ENCODE results near the gene BET1.

DNA sequence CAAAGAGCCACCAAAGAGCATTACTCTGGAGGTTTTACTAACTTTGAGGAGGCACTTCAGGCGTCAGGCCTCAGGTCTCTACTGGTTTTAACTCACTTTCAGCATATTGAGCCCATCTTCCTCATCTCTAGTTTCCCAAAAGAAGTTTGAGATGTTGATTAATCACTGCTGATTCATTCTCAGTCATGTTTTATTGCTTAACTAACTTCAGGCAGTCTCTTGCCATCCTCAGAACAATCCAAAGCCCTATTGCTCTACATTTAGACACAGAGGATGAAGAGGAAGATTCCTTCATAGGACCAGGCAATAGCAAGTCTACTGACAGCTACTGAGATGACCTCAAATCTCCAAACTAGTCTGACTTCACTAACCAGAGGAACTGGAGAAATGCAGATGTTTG lies 39.1 kb upstream of the BET1 start:
- TF ChIP-seq, protein P1, sequence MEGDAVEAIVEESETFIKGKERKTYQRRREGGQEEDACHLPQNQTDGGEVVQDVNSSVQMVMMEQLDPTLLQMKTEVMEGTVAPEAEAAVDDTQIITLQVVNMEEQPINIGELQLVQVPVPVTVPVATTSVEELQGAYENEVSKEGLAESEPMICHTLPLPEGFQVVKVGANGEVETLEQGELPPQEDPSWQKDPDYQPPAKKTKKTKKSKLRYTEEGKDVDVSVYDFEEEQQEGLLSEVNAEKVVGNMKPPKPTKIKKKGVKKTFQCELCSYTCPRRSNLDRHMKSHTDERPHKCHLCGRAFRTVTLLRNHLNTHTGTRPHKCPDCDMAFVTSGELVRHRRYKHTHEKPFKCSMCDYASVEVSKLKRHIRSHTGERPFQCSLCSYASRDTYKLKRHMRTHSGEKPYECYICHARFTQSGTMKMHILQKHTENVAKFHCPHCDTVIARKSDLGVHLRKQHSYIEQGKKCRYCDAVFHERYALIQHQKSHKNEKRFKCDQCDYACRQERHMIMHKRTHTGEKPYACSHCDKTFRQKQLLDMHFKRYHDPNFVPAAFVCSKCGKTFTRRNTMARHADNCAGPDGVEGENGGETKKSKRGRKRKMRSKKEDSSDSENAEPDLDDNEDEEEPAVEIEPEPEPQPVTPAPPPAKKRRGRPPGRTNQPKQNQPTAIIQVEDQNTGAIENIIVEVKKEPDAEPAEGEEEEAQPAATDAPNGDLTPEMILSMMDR (IDR thresholded peaks at IDR 0.05), result no peak
- no peak for TF ChIP-seq POLR2A (IDR thresholded peaks at IDR 0.05; ENCODE audit: low read length)
- no peak for TF ChIP-seq CHD4 (IDR thresholded peaks at IDR 0.05; ENCODE audit: borderline replicate concordance)
- TF ChIP-seq EP300 (IDR thresholded peaks at IDR 0.05), result no peak
- TF ChIP-seq MYC (IDR thresholded peaks at IDR 0.05; ENCODE audit: borderline replicate concordance, low read length), result no peak
- TF ChIP-seq RAD21 (conservative IDR thresholded peaks at IDR 0.05 in 1 of 2, IDR thresholded peaks at IDR 0.05 in 1 of 2), result no peak
- TF ChIP-seq, protein P2, sequence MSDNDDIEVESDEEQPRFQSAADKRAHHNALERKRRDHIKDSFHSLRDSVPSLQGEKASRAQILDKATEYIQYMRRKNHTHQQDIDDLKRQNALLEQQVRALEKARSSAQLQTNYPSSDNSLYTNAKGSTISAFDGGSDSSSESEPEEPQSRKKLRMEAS (IDR thresholded peaks at IDR 0.05), result no peak
- TF ChIP-seq PHF8 (IDR thresholded peaks at IDR 0.05; ENCODE audit: borderline replicate concordance, low read depth), result no peak
- TF ChIP-seq, protein P3, sequence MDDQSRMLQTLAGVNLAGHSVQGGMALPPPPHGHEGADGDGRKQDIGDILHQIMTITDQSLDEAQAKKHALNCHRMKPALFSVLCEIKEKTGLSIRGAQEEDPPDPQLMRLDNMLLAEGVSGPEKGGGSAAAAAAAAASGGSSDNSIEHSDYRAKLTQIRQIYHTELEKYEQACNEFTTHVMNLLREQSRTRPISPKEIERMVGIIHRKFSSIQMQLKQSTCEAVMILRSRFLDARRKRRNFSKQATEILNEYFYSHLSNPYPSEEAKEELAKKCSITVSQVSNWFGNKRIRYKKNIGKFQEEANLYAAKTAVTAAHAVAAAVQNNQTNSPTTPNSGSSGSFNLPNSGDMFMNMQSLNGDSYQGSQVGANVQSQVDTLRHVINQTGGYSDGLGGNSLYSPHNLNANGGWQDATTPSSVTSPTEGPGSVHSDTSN (IDR thresholded peaks at IDR 0.05), result no peak
- no peak for TF ChIP-seq NPAS2 (CRISPR knock-in tag; IDR thresholded peaks at IDR 0.05; ENCODE audit: borderline replicate concordance)
- no peak for TF ChIP-seq RCOR1 (IDR thresholded peaks at IDR 0.05; ENCODE audit: low read depth, low read length)
- TF ChIP-seq SREBF2 (IDR thresholded peaks at IDR 0.05), result no peak

Data from A549 (cell line).